ENCODE measurements around the gene SOX1. TPM values are rescaled to one million over a fixed set of nuclear protein-coding genes. Genes with fewer than 3 reads are reported as not detected.

The SOX1 gene
- total RNA-seq, 1 donor: not detected

- Histone ChIP-seq H3K9me3 (ENCODE audit: low read depth, low read length) (no peaks in the 10 kb centered on the region), H3K27me3 (ENCODE audit: insufficient read depth, low read length) (peaks cover 3% of the 10 kb centered on the region), H3K4me1 (ENCODE audit: insufficient read depth, low read length) (no peaks in the 10 kb centered on the region), H3K4me2 (ENCODE audit: insufficient read depth, low read length) (no peak overlapping the region), H3K79me2 (ENCODE audit: insufficient read depth, low read length) (no peaks in the 10 kb centered on the region), H3K27ac (ENCODE audit: low read depth, low read length) (no peak overlapping the region), H2AFZ (ENCODE audit: low read length) (no peak overlapping the region), H3K4me3 (ENCODE audit: insufficient read depth, low read length) (no peak overlapping the region), H3K36me3 (ENCODE audit: insufficient read depth, low read length) (no peaks in the 10 kb centered on the region), H4K20me1 (ENCODE audit: insufficient read depth, low read length) (no peaks in the 10 kb centered on the region)
- DNase-seq (ENCODE audit: insufficient read length, low spot score, missing footprints): no peak
- TF ChIP-seq, protein P1, sequence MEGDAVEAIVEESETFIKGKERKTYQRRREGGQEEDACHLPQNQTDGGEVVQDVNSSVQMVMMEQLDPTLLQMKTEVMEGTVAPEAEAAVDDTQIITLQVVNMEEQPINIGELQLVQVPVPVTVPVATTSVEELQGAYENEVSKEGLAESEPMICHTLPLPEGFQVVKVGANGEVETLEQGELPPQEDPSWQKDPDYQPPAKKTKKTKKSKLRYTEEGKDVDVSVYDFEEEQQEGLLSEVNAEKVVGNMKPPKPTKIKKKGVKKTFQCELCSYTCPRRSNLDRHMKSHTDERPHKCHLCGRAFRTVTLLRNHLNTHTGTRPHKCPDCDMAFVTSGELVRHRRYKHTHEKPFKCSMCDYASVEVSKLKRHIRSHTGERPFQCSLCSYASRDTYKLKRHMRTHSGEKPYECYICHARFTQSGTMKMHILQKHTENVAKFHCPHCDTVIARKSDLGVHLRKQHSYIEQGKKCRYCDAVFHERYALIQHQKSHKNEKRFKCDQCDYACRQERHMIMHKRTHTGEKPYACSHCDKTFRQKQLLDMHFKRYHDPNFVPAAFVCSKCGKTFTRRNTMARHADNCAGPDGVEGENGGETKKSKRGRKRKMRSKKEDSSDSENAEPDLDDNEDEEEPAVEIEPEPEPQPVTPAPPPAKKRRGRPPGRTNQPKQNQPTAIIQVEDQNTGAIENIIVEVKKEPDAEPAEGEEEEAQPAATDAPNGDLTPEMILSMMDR (IDR thresholded peaks at IDR 0.05; ENCODE audit: extremely low read depth, low read depth, low read length): no peak
Observed at GRCh38 chr13:112101360-112101930, 34.5 kb downstream of the SOX1 start.

GRCh38 chr13:112102243-112102642 is 35.3 kb downstream of the SOX1 start:
- TF ChIP-seq, protein P1 (IDR thresholded peaks at IDR 0.05; ENCODE audit: extremely low read depth, low read depth, low read length): no peak
- peak; percentile 67 for DNase-seq (ENCODE audit: insufficient read length, low spot score, missing footprints)
- no peaks in the 10 kb centered on the region for H4K20me1 ChIP-seq (ENCODE audit: insufficient read depth, low read length)
- H3K4me2 ChIP-seq (ENCODE audit: insufficient read depth, low read length): no peak overlapping the region
- peaks cover 6% of the 10 kb centered on the region for H3K27me3 ChIP-seq (ENCODE audit: insufficient read depth, low read length)
- H3K4me3 ChIP-seq (ENCODE audit: insufficient read depth, low read length): no peak overlapping the region
- H3K36me3 ChIP-seq (ENCODE audit: insufficient read depth, low read length): no peaks in the 10 kb centered on the region
- H3K27ac ChIP-seq (ENCODE audit: low read depth, low read length): no peak overlapping the region
- no peaks in the 10 kb centered on the region for H3K79me2 ChIP-seq (ENCODE audit: insufficient read depth, low read length)
- H3K4me1 ChIP-seq (ENCODE audit: insufficient read depth, low read length): no peaks in the 10 kb centered on the region
- no peak overlapping the region for H2AFZ ChIP-seq (ENCODE audit: low read length)
- H3K9me3 ChIP-seq (ENCODE audit: low read depth, low read length): no peaks in the 10 kb centered on the region

- Histone ChIP-seq H3K4me2 (ENCODE audit: insufficient read depth, low read length) (no peak overlapping the region), H3K9me3 (ENCODE audit: low read depth, low read length) (no peaks in the 10 kb centered on the region), H3K4me3 (ENCODE audit: insufficient read depth, low read length) (no peak overlapping the region), H4K20me1 (ENCODE audit: insufficient read depth, low read length) (no peaks in the 10 kb centered on the region), H2AFZ (ENCODE audit: low read length) (no peak overlapping the region), H3K27ac (ENCODE audit: low read depth, low read length) (no peak overlapping the region), H3K4me1 (ENCODE audit: insufficient read depth, low read length) (no peaks in the 10 kb centered on the region), H3K36me3 (ENCODE audit: insufficient read depth, low read length) (no peaks in the 10 kb centered on the region), H3K27me3 (ENCODE audit: insufficient read depth, low read length) (peaks cover 6% of the 10 kb centered on the region), H3K79me2 (ENCODE audit: insufficient read depth, low read length) (no peaks in the 10 kb centered on the region)
- TF ChIP-seq, protein P1 (IDR thresholded peaks at IDR 0.05; ENCODE audit: extremely low read depth, low read depth, low read length): no peak
- no peak for DNase-seq (ENCODE audit: insufficient read length, low spot score, missing footprints)
Observed at GRCh38 chr13:112103260-112103838, 36.4 kb downstream of the SOX1 start.

- Histone ChIP-seq H3K27ac (ENCODE audit: low read depth, low read length) (no peak overlapping the region), H3K4me3 (ENCODE audit: insufficient read depth, low read length) (no peak overlapping the region), H4K20me1 (ENCODE audit: insufficient read depth, low read length) (no peaks in the 10 kb centered on the region), H3K4me2 (ENCODE audit: insufficient read depth, low read length) (no peak overlapping the region), H3K36me3 (ENCODE audit: insufficient read depth, low read length) (no peaks in the 10 kb centered on the region), H3K4me1 (ENCODE audit: insufficient read depth, low read length) (no peaks in the 10 kb centered on the region), H3K79me2 (ENCODE audit: insufficient read depth, low read length) (no peaks in the 10 kb centered on the region), H3K27me3 (ENCODE audit: insufficient read depth, low read length) (peaks cover 6% of the 10 kb centered on the region), H3K9me3 (ENCODE audit: low read depth, low read length) (no peaks in the 10 kb centered on the region), H2AFZ (ENCODE audit: low read length) (no peak overlapping the region)
- TF ChIP-seq, protein P1 (IDR thresholded peaks at IDR 0.05; ENCODE audit: extremely low read depth, low read depth, low read length): no peak
- no peak for DNase-seq (ENCODE audit: insufficient read length, low spot score, missing footprints)
Observed at GRCh38 chr13:112103961-112104880, 37.3 kb downstream of the SOX1 start.

Measured in osteoblast (primary cell).